ENCODE measurements around the gene DEK.
A peak's percentile ranks its signal among the peaks of the same experiment; 100 is the strongest.

DEK gene

GRCh38 chr6:18293076-18293904, 29.0 kb upstream of the DEK start:
- peak overlapping the region; percentile 44 for H3K27ac ChIP-seq
- TF ChIP-seq CTCF (IDR thresholded peaks at IDR 0.05) (no peak), ZFX (IDR thresholded peaks at IDR 0.05; ENCODE audit: borderline replicate concordance) (no peak)

DNA sequence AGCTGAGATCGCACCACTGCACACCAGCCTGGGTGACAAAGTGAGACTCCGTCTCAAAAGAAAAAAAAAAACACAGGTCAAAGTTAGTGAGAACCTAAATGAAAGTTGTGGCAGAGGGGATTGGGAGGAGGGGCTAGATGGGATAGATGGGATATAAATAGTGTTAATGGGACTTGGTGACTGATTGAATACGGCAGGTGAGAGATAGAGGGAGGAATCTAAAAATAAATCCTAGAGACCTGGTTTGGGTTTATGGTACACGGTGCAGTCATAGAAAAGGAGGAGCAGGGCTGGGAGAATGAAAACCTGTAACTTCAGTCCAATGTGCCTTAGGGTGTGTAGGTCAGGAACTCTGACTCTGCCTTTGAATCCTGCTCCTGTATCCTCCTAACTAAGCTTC, 25.0 kb upstream of the DEK start:
- no peak overlapping the region for H3K27ac ChIP-seq
- no peak for TF ChIP-seq CTCF (IDR thresholded peaks at IDR 0.05)
- no peak for TF ChIP-seq ZFX (IDR thresholded peaks at IDR 0.05; ENCODE audit: borderline replicate concordance)

DNA sequence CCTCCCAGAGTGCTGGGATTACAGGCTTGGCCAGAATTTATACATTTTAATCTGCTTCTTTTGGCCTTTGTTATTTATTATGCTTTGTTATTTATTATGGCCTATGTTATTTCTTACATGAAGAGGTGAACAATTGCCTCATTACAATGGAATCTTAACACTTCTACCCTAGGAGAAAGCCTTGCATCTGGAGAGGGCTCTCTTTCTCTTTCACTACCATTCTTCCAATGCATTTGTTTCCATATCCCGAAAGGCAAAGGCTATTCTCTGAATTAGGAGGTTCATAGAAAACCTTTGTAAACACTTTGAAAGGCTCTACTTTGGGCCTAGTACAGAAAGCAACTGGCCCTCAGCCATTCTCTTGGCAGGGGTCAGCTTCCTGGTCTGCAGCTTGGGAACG, 19.9 kb upstream of the DEK start:
- no peak for TF ChIP-seq CTCF (IDR thresholded peaks at IDR 0.05)
- TF ChIP-seq ZFX (IDR thresholded peaks at IDR 0.05; ENCODE audit: borderline replicate concordance) = no peak

DNA sequence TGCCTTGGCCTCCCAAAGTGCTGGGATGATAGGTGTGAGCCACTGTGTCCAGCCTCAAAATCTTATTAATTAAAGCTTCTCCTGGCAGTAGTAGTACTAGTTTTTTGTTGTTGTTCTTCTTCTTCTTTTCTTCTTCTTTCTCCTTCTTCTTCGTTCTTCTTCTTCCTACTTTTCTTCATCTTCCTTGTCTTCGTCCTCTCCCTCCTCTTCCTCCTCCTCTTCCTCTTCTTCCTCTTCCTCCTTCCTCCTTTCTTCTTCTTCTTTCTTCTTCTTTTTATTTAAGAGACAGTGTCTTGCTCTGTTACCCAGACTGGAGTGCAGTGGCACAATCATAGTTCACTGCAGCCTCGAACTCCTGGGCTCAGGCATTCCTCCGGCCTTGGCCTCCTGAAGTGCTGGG, 17.2 kb upstream of the DEK start:
- no peak overlapping the region for H3K27ac ChIP-seq
- TF ChIP-seq CTCF (IDR thresholded peaks at IDR 0.05) (no peak), ZFX (IDR thresholded peaks at IDR 0.05; ENCODE audit: borderline replicate concordance) (no peak)

More for the DNA sequence above, 19.9 kb upstream of the DEK start:
- H3K27ac ChIP-seq = no peak overlapping the region

- peak overlapping the region; percentile 12; the same call in 1 of the 2 replicates for H3K27ac ChIP-seq
- TF ChIP-seq ZFX (IDR thresholded peaks at IDR 0.05; ENCODE audit: borderline replicate concordance) = no peak
These were observed 15.8 kb upstream of the DEK start for GRCh38 chr6:18280084-18280483.

DNA sequence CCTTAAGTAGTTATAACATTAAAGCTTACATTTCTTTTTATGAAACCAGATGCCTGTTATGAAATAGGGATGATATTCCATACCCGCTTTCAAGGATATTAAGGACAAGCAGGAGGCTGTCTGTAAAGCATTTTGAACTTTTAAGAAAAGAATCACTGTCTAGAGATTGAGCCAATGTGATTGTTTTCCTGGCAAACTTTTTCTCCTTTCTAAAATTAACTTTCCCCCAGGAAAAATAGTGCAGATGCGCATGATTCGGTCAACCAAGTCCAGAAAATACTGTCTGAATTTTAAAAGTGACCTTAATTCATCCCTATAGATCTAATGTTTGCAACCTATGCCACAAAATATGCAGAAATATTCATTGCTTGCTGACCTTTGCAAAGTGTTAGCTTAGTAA, 15.1 kb upstream of the DEK start:
- no peak overlapping the region for H3K27ac ChIP-seq
- TF ChIP-seq CTCF (IDR thresholded peaks at IDR 0.05) (no peak), ZFX (IDR thresholded peaks at IDR 0.05; ENCODE audit: borderline replicate concordance) (no peak)

DNA sequence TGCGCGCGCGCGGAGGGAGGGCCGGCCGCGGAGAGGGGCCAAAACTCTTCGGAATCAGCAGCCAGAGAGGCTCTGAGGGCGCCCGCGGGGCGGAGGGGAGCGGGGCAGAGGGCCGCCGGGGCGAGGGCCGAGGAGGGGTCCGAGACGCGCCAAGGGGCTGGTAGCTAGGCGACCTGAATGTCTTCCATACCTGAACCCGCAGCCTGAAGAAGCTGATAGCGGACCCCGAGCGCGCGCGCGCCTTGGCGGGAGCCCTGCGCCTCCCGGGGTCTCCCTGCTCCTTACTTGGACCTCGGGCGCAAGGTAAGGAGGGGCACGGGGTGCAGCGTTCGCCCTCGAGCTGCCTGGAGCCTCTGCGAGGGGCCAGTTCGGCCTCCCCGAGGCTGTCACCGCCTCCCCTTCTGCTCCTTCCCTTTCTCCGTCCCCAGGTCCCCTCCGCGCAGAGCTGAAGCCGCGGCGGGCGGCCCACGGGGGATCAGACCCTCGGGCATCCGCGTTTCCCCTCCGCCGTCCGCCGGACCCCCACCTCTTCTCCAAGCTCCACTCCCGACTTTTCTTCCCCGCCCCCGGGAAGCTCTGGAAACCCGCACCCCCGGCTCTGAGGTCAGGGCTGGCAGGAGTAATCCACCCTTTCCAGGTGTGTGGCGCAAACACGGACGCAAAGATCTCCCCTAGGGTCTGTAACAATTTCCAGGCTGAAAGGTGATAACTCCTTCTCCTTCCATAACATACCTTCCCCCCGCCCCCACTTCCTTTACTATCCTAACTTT, 13.1 kb upstream of the DEK start:
- no peak overlapping the region for H3K27ac ChIP-seq
- TF ChIP-seq CTCF (IDR thresholded peaks at IDR 0.05) (no peak), ZFX (IDR thresholded peaks at IDR 0.05; ENCODE audit: borderline replicate concordance) (no peak)
